ENCODE measurements around the gene TCIRG1.
"Not testable (repeated sequence)": the region's sequence is repeated elsewhere in the genome, so short reads cannot be mapped to it uniquely, and the experiment has no call there.

Gene TCIRG1

GRCh38 chr11:68056317-68057285 lies 17.8 kb downstream of the TCIRG1 start:
- DNase-seq = no peak

GRCh38 chr11:68057807-68058206 lies 19.0 kb downstream of the TCIRG1 start:
- DNase-seq = no peak

DNA sequence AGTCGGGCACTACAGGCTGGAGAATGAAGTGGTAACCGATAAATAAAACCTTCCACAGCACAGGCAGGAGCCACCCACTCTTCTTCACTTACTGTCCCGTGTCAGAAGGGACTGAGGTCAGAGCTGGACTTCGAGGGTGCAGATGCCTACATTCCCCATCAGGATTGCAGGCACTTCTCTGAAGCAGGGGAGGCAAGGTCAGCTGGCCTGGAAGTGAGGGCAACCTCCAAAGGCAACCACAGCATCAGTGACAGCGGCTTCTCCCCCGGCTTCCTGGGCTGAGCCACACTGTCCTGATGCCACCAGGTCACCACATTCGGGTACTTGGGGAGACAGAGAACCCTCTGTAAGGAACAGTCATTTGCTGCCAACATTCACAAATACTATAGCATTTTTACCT lies 22.7 kb downstream of the TCIRG1 start:
- DNase-seq = no peak

DNA sequence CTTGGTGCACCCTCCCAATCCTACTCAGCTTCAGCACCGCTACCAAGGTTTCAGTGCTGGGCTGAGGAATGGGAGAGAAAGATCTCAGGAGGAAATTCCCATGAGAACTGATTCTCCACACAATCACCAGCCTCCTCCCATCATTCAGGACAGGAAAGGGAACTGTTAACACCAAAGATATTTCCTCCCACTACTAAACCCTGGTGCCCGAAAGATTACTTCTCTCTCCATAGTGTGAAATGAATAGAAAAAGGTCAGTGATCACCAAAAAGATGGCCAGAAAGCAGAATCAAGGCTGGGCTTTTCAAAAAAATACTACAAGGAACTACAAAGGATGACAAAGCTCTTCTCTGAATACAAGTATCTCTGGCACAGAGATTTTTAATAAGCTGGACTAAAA lies 26.1 kb downstream of the TCIRG1 start:
- DNase-seq = no peak

DNA sequence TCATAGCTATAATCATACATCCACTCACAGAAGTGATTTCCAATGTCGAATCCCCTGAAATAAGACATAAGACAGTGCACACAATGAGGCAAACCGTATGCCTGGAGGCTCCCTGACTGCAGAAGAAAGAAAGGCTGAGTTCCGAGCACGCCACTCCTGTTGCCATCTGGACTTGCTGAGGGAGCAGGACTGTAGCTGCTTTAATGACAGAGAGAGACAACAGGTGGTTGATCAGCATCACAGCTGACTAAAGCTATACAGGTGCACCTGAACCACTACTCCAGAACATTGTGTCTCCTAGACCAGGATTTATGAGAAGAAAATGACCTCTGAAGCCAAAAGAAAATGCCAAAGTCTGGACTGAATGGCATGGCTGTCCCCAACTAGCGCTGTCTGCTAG lies 27.0 kb downstream of the TCIRG1 start:
- DNase-seq = no peak

DNA sequence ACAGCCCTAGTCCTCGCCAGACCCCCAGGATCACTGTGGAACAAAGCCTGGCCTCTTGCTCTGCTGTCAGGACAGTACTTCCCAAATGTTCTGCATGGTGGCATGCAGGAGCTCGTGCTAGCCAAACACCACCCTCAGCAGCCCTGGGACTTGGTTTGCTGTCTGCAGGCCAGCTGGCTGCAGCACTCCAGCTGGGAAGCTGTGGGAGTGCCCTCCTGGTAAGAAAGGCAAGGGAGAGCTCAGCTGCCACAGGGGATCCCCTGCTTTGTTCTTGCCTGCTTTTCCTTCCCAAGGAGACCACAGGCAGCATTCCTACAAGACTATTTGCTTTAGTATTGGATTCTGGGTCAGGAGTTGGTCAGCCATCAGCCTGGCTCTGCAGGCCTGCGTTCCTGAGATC lies 27.9 kb downstream of the TCIRG1 start:
- DNase-seq = no peak

- no peak for DNase-seq
These were observed 29.2 kb downstream of the TCIRG1 start for GRCh38 chr11:68067991-68068390.

- no peak for DNase-seq
These were observed 32.6 kb downstream of the TCIRG1 start for GRCh38 chr11:68071281-68072048.

- no peak for DNase-seq
These were observed 35.9 kb downstream of the TCIRG1 start for GRCh38 chr11:68074584-68075352.

DNA sequence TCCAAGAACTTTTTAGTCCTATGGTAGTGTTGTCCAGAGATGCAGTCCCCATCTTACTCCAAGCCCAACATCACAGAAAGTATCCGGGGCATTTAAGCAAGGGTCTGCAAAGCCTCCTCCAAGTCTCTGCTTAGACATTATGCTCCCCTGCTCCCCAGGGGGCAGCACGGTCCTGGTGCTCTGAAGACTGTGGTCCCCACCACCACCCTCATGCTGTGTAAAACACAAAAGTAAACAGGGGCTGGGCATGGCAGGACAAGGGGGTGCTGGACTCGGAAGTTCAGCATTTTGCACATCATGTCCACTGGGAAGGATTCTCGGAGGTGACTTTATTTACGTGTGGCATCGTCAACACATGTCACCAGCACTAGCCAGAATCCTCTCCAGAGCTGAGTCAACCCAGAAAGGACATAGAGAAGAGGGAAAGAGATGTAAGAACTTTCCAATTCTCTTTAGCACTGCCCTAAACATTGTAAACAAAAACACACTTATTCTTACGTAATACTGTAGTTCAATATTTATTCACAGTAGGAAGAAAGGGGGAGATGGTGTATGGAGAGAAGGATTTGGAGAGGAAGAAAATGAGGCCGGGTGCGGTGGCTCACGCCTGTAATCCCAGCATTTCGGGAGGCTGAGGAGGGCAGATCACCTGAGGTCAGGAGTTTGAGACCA lies 37.7 kb downstream of the TCIRG1 start:
- no peak for DNase-seq

DNA sequence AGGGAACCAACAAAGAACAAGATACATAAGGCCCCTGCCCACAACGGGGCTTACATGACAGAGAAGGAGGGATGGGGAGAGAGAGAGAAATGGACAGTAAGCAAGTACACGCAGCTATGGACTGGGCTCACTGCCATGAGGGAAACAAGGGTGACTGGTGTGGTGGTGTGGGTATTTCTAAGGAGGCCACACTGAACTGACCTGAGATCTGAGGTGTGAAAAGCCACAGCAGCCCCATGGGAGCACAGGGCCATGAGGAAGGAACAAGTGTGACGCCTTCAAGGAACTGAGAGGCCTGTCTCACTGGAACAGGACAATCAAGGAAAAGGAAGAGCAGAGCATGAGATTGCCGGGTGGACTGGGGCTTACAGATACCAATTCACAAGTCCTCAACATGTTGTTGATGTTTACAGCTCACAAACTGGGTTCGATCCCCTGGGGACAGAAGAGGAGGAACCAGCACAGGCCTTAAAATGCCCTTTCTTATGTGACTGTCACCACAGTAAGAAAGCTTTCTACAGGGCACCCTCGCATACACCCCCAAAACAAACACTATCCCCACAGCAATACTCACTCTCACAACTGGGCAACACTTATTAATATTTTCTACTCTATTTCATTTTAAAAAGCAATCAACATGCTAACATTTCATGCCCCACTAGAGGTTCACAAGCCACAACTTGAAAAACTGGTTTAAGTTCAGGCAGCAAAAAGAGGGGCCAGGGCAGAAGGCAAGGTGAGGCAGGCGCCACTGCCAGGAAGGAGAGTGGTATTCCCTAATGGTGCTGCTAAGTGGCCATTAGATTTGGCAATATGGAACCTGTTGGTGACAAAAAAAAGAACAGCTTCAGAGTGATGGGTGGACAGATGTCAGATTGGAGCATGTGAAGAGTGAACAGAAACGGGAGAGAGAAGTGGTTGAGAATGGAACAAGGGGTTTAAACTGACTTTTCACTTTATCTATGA lies 39.1 kb downstream of the TCIRG1 start:
- no peak for DNase-seq

- no peak for DNase-seq
These were observed 42.0 kb downstream of the TCIRG1 start for GRCh38 chr11:68080860-68081259.

DNA sequence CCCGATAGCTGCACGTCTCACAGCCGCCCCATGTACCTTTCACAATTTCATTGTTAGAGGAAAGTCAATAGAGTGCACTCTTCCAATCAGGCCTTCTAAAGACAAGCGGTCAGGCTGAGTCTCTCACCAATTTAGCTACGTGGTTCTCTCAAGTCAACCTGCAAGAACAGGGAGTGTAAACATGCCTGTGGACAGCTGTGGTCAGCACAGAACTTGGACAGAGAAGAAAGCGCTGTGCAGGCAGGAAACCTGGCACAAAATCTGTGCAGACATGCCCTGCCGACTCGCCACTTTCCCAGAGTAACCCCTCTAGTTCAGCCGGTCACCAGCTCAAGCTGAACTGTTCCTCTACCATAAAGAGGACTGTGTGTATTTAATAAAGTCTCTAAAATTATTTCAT lies 42.9 kb downstream of the TCIRG1 start:
- DNase-seq = no peak

DNA sequence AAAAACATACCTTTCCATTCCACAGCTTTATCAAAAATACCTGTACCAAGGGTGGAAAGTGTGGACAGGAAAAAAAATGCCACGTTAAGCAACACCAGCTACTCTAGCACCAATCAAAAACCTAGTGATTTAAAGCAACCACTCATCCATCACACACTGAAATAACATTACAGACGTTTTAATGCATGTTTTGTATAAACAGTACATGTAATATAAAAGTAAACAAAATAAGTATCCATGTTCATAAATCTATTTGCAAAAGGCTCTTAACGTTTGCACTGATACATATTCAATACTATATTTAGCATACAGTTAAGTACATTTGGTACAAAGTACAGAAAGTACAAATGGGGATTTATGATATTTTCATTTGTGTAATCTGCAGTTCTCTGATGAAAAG lies 43.7 kb downstream of the TCIRG1 start:
- no peak for DNase-seq

DNA sequence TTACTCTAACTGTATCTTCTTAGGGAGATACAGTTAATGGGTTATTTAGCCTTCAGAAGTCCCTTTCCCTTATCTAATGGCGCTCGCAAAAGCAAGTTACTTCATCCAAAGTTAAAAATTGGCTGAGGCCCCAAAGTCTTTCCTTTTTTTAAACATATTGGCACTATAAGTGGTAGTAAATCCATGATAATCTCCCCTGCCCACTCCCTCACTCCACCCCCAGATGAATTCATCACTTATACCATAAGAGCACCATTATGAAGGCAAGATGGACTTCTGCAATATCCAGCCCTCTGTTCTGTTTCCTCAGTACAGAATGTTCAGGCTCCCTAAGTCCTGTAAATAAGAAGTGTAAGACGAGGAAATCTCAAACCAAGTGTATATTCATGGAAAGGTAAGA lies 44.7 kb downstream of the TCIRG1 start:
- DNase-seq = no peak

- DNase-seq = no peak
These were observed 50.9 kb downstream of the TCIRG1 start for GRCh38 chr11:68089679-68090078.

DNA sequence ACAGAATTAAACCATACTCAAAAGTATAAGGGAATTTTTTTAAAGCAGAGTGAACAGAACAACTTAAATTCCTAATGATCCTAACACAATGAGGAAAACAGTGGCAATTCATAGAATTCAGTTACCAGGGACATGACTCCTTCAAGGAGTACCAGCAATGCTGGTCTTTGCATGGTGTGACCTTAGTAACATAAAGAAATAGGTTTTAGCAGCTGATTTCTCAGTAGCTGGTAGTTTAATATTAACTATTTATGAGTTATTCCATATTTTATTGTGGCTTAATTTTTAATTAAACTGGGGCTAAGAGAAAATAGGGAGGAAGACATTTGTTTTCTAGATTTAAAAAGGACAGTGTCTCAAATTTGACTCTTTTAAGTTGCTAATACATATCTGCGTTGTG lies 51.5 kb downstream of the TCIRG1 start:
- no peak for DNase-seq

GRCh38 chr11:68090706-68091105 lies 51.9 kb downstream of the TCIRG1 start:
- no peak for DNase-seq

DNA sequence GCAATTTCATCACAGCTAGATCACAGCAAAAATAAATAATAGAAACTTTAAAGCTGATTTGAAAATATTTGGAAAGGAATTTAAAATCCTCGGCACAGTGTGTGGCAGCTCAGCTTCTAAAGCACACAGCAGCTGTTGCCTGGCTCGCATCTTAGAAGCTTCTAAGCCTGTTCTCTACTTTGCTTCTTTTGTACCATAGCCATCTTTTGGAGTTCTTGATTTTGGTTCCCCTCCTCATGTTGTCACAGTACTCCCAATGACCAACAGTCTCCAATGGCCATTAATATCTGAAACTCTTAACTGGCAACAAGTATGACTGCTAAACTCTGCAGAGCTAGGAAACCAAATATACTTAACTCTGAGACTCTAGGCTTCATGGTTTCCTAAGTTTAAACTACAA lies 53.6 kb downstream of the TCIRG1 start:
- DNase-seq = no peak

- not testable (repeated sequence) for DNase-seq
These were observed 54.1 kb downstream of the TCIRG1 start for GRCh38 chr11:68092946-68093345.

DNA sequence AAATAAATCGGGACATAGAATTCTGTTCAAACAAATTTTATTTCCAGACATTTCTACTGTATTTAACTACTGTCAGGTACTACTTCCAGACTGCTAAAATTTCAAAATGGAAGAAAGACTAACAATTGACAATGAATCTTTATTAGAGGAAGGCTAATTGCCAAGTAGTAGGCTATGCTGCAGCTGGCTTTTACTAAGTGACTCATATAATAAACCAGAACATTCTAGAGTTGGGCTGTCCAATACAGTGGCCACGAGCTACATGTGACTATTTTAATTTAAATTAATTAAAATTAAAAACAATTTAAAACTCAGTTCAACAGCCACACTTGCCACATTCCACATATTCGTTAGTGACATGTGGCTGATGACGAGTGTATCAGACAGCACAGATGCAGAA lies 54.7 kb downstream of the TCIRG1 start:
- no peak for DNase-seq

DNA sequence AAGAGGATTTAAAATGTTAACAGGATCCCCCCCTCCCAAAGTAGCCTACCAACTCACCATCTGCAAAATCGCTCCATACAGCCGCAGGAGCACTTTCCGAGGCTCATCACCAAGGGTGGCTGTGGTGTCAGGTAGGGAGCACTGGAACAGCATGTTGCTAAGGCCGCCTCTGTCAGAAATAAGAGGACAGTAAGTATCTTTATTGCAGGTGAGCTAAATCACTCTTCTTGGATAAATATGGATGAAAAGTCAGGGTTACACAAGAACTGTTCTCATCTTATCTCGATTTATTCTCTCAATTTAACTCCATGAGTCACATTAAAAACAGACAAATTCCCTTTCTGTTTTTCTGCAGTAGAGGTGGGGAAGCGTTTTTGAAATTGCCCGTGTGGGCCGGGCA lies 58.1 kb downstream of the TCIRG1 start:
- no peak for DNase-seq

All from activated CD8-positive, alpha-beta memory T cell treated with anti-CD3 and anti-CD28 coated beads, Interleukin-2, amount 50 U/mL, for 4 hours (primary cell).